ENCODE data around the gene TRIM52.

TRIM52 gene

DNA sequence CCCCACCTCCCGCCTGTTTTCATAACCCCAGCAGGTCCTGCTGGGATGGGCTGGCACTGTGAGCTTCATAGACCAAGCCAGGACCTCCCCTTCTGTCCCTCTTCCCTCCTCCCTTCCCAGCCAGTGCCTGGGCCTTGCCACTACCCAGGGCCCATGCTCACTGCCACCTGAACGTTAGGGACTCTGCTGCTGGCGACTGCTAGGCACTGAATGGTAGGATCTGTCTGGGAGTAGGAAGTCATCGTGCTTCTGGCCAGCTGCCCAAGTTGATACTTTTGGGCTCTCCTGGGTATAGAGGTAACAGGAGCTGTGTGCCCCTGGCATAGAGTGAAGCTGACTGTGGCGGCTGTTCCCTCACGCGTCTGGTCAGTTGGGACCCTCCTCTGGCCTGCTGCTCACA is 29.5 kb downstream of the TRIM52 start:
- Histone ChIP-seq H3K36me3 (ENCODE audit: insufficient read depth, low read length) (peaks cover 70% of the 10 kb centered on the region), H3K4me1 (ENCODE audit: insufficient read depth, low read length, severe bottlenecking) (peaks cover 30% of the 10 kb centered on the region)

DNA sequence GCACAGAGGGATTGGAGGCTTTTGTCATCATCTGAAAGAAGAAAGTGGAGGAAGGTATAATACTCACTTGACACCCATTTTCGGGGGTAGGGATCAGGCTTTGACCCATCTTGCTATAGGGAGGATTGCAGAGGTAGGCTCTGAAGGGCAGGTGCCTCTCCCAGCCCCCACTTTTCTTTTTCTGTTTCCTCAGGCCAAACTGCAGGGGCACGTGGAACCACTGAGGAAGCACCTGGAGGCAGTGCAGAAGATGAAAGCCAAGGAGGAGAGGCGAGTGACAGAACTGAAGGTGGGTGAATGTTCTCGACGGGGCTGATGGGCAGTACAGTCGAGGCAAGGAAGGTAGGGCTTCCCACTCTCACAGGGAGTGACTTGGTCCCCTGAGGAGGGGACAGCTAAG is 30.4 kb downstream of the TRIM52 start:
- Histone ChIP-seq H3K79me2 (ENCODE audit: insufficient read depth, low read length) (no peaks in the 10 kb centered on the region), H3K36me3 (ENCODE audit: insufficient read depth, low read length) (peaks cover 63% of the 10 kb centered on the region)

More for the DNA sequence above, 29.5 kb downstream of the TRIM52 start:
- H3K27ac ChIP-seq (ENCODE audit: low read depth, low read length, poor library complexity, severe bottlenecking) = no peak overlapping the region
- TF ChIP-seq EZH2 (IDR thresholded peaks at IDR 0.05; ENCODE audit: borderline replicate concordance, low read length) = no peak
- TF ChIP-seq, protein P1, sequence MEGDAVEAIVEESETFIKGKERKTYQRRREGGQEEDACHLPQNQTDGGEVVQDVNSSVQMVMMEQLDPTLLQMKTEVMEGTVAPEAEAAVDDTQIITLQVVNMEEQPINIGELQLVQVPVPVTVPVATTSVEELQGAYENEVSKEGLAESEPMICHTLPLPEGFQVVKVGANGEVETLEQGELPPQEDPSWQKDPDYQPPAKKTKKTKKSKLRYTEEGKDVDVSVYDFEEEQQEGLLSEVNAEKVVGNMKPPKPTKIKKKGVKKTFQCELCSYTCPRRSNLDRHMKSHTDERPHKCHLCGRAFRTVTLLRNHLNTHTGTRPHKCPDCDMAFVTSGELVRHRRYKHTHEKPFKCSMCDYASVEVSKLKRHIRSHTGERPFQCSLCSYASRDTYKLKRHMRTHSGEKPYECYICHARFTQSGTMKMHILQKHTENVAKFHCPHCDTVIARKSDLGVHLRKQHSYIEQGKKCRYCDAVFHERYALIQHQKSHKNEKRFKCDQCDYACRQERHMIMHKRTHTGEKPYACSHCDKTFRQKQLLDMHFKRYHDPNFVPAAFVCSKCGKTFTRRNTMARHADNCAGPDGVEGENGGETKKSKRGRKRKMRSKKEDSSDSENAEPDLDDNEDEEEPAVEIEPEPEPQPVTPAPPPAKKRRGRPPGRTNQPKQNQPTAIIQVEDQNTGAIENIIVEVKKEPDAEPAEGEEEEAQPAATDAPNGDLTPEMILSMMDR (IDR thresholded peaks at IDR 0.05; ENCODE audit: low read length) = no peak
- no peaks in the 10 kb centered on the region for H3K79me2 ChIP-seq (ENCODE audit: insufficient read depth, low read length)
- no peaks in the 10 kb centered on the region for H4K20me1 ChIP-seq (ENCODE audit: insufficient read depth, low read length)
- H3F3A ChIP-seq (ENCODE audit: insufficient read depth, low read length) = peaks cover 13% of the 10 kb centered on the region; the same call in 1 of the 2 replicates
- no peaks in the 10 kb centered on the region for H3K9me3 ChIP-seq (ENCODE audit: low read length)
- H2AFZ ChIP-seq (ENCODE audit: low read length) = no peak overlapping the region
- H3K9ac ChIP-seq (ENCODE audit: low read length) = no peak overlapping the region
- H3K27me3 ChIP-seq (ENCODE audit: insufficient read depth, low read length) = no peaks in the 10 kb centered on the region
- H3K4me3 ChIP-seq (ENCODE audit: low read depth, low read length, poor library complexity, severe bottlenecking) = no peak overlapping the region
- no peaks in the 10 kb centered on the region for H3K9me2 ChIP-seq (ENCODE audit: low read depth, low read length)
- no peak overlapping the region for H3K4me2 ChIP-seq (ENCODE audit: low read length)

DNA sequence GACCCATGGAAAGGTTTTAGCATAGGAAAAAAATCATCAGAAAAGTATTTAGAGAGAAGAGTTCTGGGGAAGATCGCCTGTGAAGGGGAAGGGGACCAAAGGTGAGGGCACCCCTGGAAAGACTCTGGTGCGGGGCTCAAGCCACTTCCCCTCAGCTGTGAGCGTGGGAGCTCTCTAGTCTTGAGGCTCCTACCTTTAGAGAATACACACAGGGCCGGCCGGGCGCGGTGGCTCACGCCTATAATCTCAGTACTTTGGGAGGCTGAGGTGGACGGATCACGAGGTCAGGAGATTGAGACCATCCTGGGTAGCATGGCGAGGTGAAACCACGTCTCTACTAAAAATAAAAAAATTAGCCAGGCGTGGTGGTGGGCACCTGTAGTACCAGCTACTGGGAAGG is 30.9 kb downstream of the TRIM52 start:
- H3K36me3 ChIP-seq (ENCODE audit: insufficient read depth, low read length) = peaks cover 63% of the 10 kb centered on the region
- no peak overlapping the region; the same call in 1 of the 2 replicates for H3K4me2 ChIP-seq (ENCODE audit: low read length)
- peak overlapping the region; percentile 48 for H3K27ac ChIP-seq (ENCODE audit: low read depth, low read length, poor library complexity, severe bottlenecking)
- no peak overlapping the region for H3K9ac ChIP-seq (ENCODE audit: low read length)
- TF ChIP-seq, protein P1 (IDR thresholded peaks at IDR 0.05; ENCODE audit: low read length) = no peak
- no peak for TF ChIP-seq EZH2 (IDR thresholded peaks at IDR 0.05; ENCODE audit: borderline replicate concordance, low read length)
- H3K79me2 ChIP-seq (ENCODE audit: insufficient read depth, low read length) = no peaks in the 10 kb centered on the region
- H3F3A ChIP-seq (ENCODE audit: insufficient read depth, low read length) = peaks cover 7% of the 10 kb centered on the region; the same call in 1 of the 2 replicates
- H3K4me3 ChIP-seq (ENCODE audit: low read depth, low read length, poor library complexity, severe bottlenecking) = no peak overlapping the region
- peaks cover 32% of the 10 kb centered on the region for H3K4me1 ChIP-seq (ENCODE audit: insufficient read depth, low read length, severe bottlenecking)
- H2AFZ ChIP-seq (ENCODE audit: low read length) = no peak overlapping the region
- no peaks in the 10 kb centered on the region for H3K9me3 ChIP-seq (ENCODE audit: low read length)
- H3K9me2 ChIP-seq (ENCODE audit: low read depth, low read length) = no peaks in the 10 kb centered on the region
- H3K27me3 ChIP-seq (ENCODE audit: insufficient read depth, low read length) = no peaks in the 10 kb centered on the region
- H4K20me1 ChIP-seq (ENCODE audit: insufficient read depth, low read length) = no peaks in the 10 kb centered on the region

More for the DNA sequence above, 30.4 kb downstream of the TRIM52 start:
- H3K9me2 ChIP-seq (ENCODE audit: low read depth, low read length) = no peaks in the 10 kb centered on the region
- TF ChIP-seq, protein P1 (IDR thresholded peaks at IDR 0.05; ENCODE audit: low read length) = no peak
- no peak for TF ChIP-seq EZH2 (IDR thresholded peaks at IDR 0.05; ENCODE audit: borderline replicate concordance, low read length)
- no peak overlapping the region for H3K9ac ChIP-seq (ENCODE audit: low read length)
- no peak overlapping the region for H3K4me3 ChIP-seq (ENCODE audit: low read depth, low read length, poor library complexity, severe bottlenecking)
- peaks cover 7% of the 10 kb centered on the region; the same call in 1 of the 2 replicates for H3F3A ChIP-seq (ENCODE audit: insufficient read depth, low read length)
- peaks cover 32% of the 10 kb centered on the region for H3K4me1 ChIP-seq (ENCODE audit: insufficient read depth, low read length, severe bottlenecking)
- H3K27ac ChIP-seq (ENCODE audit: low read depth, low read length, poor library complexity, severe bottlenecking) = peak overlapping the region; percentile 48
- no peaks in the 10 kb centered on the region for H4K20me1 ChIP-seq (ENCODE audit: insufficient read depth, low read length)
- H3K4me2 ChIP-seq (ENCODE audit: low read length) = no peak overlapping the region
- H2AFZ ChIP-seq (ENCODE audit: low read length) = no peak overlapping the region
- no peaks in the 10 kb centered on the region for H3K27me3 ChIP-seq (ENCODE audit: insufficient read depth, low read length)
- no peaks in the 10 kb centered on the region for H3K9me3 ChIP-seq (ENCODE audit: low read length)

Data from OCI-LY1 (cell line).